Lower leg skin (tissue), 4 donors: ENCODE results near the gene RRAD. TPM values are rescaled to one million over a fixed set of nuclear protein-coding genes. Genes with fewer than 3 reads are reported as not detected.

Experiments
- DNase-seq, 2 donors: peaks; one replicate each; pipeline ENCODE4 v3.0.0-alpha.2; 2019; ENCODE audit warnings: low spot score in 2 of 2
- H3K4me3 ChIP-seq: fragments of 200-600 bp; sonication (generic); 2 replicates; pipeline ENCODE4 v1.5.1; 2017; ENCODE audit warnings: mild to moderate bottlenecking, low read depth; ENCODE audit not compliant: poor library complexity, severe bottlenecking
- POLR2A ChIP-seq, 2 donors: fragments of 450-650 bp; IDR thresholded peaks; one replicate each; pipeline ENCODE4 v1.6.1; 2016 to 2017; ENCODE audit warnings: antibody characterized with exemption in 2 of 2, mild to moderate bottlenecking in 1 of 2, moderate library complexity in 1 of 2
- WGBS, 2 donors: methylation state at CpG; one replicate each; pipeline ENCODE4 v1.1.5; 2018; 5-methylcytosine and 5-hydroxymethylcytosine counted together
- intact Hi-C: fragments of 100-400 bp; cut with DNase I; formaldehyde crosslinking; loops from one replicate; pipeline ENCODE4 v1.15.0; 2023; ENCODE audit warnings: low total_unique reads
- total RNA-seq, 4 donors: library from RNA; depleted of rRNA; stranded (reverse); fragments of >200 nt; gene quantifications; one replicate each; pipeline ENCODE4 v1.1.0, GENCODE V29; 2016
- TF ChIP-seq, protein P1 (sequence below), 3 donors: fragments of 450-650 bp; IDR thresholded peaks; one replicate each; pipeline ENCODE4 v1.5.1; 2016; ENCODE audit warnings: antibody characterized with exemption in 3 of 3, mild to moderate bottlenecking in 3 of 3, moderate library complexity in 2 of 3

The RRAD gene
- total RNA-seq, 4 donors from 2014 or later, result 5.9 to 34.3 (median 17.4) TPM

GRCh38 chr16:66908116-66908515 lies 17.2 kb downstream of the RRAD start:
- 83 to 91% methylated on average over 2 to 3 of the region's 3 CpGs for WGBS, 2 donors

DNA sequence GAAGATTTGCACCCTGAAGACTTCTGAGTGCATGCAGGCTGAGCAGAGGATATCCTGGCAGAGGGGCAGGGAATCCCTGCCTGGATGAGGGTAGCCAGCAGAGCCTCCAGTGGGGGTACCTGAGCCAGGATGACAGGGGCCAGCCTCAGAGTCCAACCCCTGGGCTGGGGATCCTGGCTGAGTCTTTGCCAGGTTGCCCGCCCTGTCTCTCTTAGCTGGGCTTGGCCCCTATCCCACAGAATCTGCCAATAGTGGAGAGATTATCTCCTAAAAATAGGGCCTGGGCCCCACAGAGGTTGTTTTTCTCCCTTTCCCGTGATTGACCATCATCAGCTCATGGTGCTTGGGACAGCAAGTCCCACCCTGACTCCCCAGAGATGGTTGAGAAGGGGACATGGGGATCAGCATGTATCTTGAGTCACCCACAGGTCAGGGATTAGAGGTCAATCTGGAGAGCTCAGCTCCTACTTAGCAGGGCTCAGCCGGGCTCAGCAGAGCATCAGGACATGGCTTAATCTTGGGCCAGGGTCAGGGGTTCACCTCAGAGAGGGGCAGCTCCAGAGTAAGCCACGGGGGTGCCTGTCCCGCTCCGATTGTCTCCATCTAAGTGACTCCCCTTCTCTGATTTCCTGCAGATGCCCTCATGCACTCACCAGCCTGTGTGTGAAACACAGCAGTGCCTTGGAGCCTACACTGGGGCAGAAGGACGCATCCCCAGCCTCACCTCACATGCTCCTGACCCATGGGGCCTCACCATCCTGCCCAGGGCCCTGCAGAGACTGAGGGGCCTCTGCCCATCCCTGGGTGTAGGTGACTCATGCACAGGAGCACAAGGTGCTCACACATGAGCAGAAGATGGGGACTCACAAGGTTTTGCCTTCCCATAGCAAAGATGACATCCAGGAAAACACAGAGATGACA lies 18.2 kb downstream of the RRAD start:
- no peak for TF ChIP-seq POLR2A (IDR thresholded peaks at IDR 0.05)
- TF ChIP-seq, protein P1, sequence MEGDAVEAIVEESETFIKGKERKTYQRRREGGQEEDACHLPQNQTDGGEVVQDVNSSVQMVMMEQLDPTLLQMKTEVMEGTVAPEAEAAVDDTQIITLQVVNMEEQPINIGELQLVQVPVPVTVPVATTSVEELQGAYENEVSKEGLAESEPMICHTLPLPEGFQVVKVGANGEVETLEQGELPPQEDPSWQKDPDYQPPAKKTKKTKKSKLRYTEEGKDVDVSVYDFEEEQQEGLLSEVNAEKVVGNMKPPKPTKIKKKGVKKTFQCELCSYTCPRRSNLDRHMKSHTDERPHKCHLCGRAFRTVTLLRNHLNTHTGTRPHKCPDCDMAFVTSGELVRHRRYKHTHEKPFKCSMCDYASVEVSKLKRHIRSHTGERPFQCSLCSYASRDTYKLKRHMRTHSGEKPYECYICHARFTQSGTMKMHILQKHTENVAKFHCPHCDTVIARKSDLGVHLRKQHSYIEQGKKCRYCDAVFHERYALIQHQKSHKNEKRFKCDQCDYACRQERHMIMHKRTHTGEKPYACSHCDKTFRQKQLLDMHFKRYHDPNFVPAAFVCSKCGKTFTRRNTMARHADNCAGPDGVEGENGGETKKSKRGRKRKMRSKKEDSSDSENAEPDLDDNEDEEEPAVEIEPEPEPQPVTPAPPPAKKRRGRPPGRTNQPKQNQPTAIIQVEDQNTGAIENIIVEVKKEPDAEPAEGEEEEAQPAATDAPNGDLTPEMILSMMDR (IDR thresholded peaks at IDR 0.05), result no peak
- intact Hi-C loops, result no loop called here
- WGBS, 2 donors, result 73 to 82% methylated on average over 7 of the region's 7 CpGs
- no peak for DNase-seq
- no peak overlapping the region for H3K4me3 ChIP-seq

More at GRCh38 chr16:66908116-66908515, 17.2 kb downstream of the RRAD start:
- no peak overlapping the region for H3K4me3 ChIP-seq
- TF ChIP-seq, protein P1 (IDR thresholded peaks at IDR 0.05), result no peak
- TF ChIP-seq POLR2A (IDR thresholded peaks at IDR 0.05), result no peak
- intact Hi-C loops, result no loop called here
- DNase-seq, result no peak

GRCh38 chr16:66905633-66906539 lies 19.4 kb downstream of the RRAD start:
- DNase-seq, result no peak
- no peak overlapping the region for H3K4me3 ChIP-seq
- WGBS, 2 donors, result 74 to 77% methylated on average over 11 of the region's 11 CpGs
- no peak for TF ChIP-seq POLR2A (IDR thresholded peaks at IDR 0.05)
- TF ChIP-seq, protein P1 (IDR thresholded peaks at IDR 0.05), result no peak
- intact Hi-C loops, result no loop called here

GRCh38 chr16:66904846-66905632 lies 20.3 kb downstream of the RRAD start:
- intact Hi-C loops, result no loop called here
- TF ChIP-seq, protein P1 (IDR thresholded peaks at IDR 0.05), result no peak
- TF ChIP-seq POLR2A (IDR thresholded peaks at IDR 0.05), result no peak
- 65 to 75% methylated on average over 15 to 16 of the region's 16 CpGs for WGBS, 2 donors
- no peak overlapping the region for H3K4me3 ChIP-seq
- DNase-seq, result peak in 1 of 2 donors; percentile 85

DNA sequence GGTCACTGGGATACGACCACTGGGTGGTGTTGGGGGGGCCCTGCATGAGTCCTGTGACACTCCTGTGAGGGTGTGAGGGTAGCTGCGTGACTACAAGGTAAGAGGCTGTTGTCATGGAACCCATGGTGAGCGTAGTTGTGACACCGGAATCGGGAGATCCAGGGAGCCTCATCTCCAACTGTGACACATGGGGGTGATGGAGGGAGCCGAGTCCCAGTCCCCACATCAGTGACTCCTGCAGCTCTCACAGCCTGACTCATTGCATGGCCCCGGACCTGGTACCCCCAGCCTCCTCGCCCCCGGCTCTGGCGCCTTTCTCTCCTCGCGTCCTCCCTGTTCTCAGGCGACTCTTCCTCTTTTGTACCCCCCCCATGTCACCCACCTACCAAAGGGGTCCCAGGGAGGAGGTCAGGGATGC lies 20.9 kb downstream of the RRAD start:
- no peak overlapping the region for H3K4me3 ChIP-seq
- intact Hi-C loops, result no loop called here
- WGBS, 2 donors, result 88 to 89% methylated on average over 12 to 13 of the region's 13 CpGs
- TF ChIP-seq POLR2A (IDR thresholded peaks at IDR 0.05), result no peak
- TF ChIP-seq, protein P1 (IDR thresholded peaks at IDR 0.05), result no peak
- no peak for DNase-seq
